K562 (cell line): Measurements from ENCODE around the gene PYGM. TPM values are rescaled to one million over a fixed set of nuclear protein-coding genes. Genes with fewer than 3 reads are reported as not detected.

Experiments
- ATAC-seq: fragments of 200-7000 bp; cut with Tn5 transposase; 3 replicates; pipeline ENCODE4 v1.9.1; 2020; ENCODE audit warnings: moderate library complexity
- BruUV-seq: library from RNA; stranded (reverse); fragments of 400-500 nt; replicated peaks from 2 replicates; lab custom pipeline; 2021; lab: Mats Ljungman, UMichigan
- CTCF ChIA-PET: fragments of 300-600 bp; formaldehyde crosslinking; extraction: SDS; loops from one replicate; lab custom pipeline; 2021; ENCODE audit warnings: low intra/inter-chr PET ratio; lab: Yijun Ruan, JAX
- POLR2A ChIA-PET: fragments of 300-600, 350-650 bp; sonication (Branson Sonifier 250); formaldehyde crosslinking; extraction: SDS; loops from one replicate; lab custom pipeline; 2021; ENCODE audit warnings: antibody characterized with exemption, inconsistent platforms; lab: Yijun Ruan, JAX
- DNase-seq, 4 experiments: peaks; one replicate each; pipeline versions ENCODE4 v3.0.0 to v3.0.0-alpha.2; 2011 to 2018; ENCODE audit warnings: low spot score in 3 of 4, mixed read lengths in 3 of 4; ENCODE audit errors: extremely low read depth in 1 of 4
- FAIRE-seq: peaks from 2 replicates; lab custom pipeline; 2011; peaks lifted over from hg19 to GRCh38; lab: Jason Lieb, UNC
- H2AFZ ChIP-seq: 2 replicates; pipeline ENCODE4 v1.6.0; 2011; ENCODE audit warnings: low read depth, low read length, control low read depth, inconsistent platforms
- H3K27ac ChIP-seq: fragments of 200-600 bp; 3 replicates; pipeline ENCODE4 v1.8.0; 2011; ENCODE audit warnings: low read depth, mild to moderate bottlenecking, control low read depth, inconsistent platforms, low read length, moderate library complexity, mixed read lengths; ENCODE audit errors: extremely low read depth
- H3K27me3 ChIP-seq, 2 experiments: fragments of 300-600 bp in 1 of 2; 2 replicates in 1 of 2; 3 replicates in 1 of 2; pipeline versions ENCODE4 v1.6.0 to v1.8.0; 2011; ENCODE audit warnings: inconsistent platforms in 2 of 2, low read length in 2 of 2, mild to moderate bottlenecking in 1 of 2, mixed read lengths in 1 of 2, moderate library complexity in 1 of 2; ENCODE audit not compliant: control insufficient read depth in 2 of 2, insufficient read depth in 2 of 2
- H3K36me3 ChIP-seq: fragments of 300-600 bp; 3 replicates; pipeline ENCODE4 v1.8.0; 2011; ENCODE audit warnings: mild to moderate bottlenecking, low read length, inconsistent platforms; ENCODE audit not compliant: control insufficient read depth, insufficient read depth
- H3K4me1 ChIP-seq, 2 experiments: fragments of 200-600 bp in 1 of 2; replicated peaks in 1 of 2; 2 replicates in 1 of 2; 3 replicates in 1 of 2; pipeline versions ENCODE4 v1.5.1 to v1.8.0; 2011; ENCODE audit warnings: inconsistent platforms in 2 of 2, low read length in 2 of 2, mild to moderate bottlenecking in 1 of 2, mixed read lengths in 1 of 2, moderate library complexity in 1 of 2; ENCODE audit not compliant: control insufficient read depth in 2 of 2, insufficient read depth in 2 of 2
- H3K4me2 ChIP-seq: 2 replicates; pipeline ENCODE4 v1.6.1; 2011; ENCODE audit warnings: low read length, control low read depth, inconsistent platforms, mixed read lengths; ENCODE audit not compliant: insufficient read depth
- H3K4me3 ChIP-seq: fragments of 200-600 bp; sonication (generic), shearing (Covaris generic); 2 replicates; pipeline ENCODE4 v1.5.1; 2016; ENCODE audit warnings: control low read depth, inconsistent platforms
- H3K79me2 ChIP-seq: fragments of 200-600 bp; 3 replicates; pipeline ENCODE4 v1.8.0; 2011; ENCODE audit warnings: low read length, inconsistent platforms; ENCODE audit not compliant: control insufficient read depth, insufficient read depth
- H3K9ac ChIP-seq, 2 experiments: 2 replicates each; pipeline versions ENCODE4 v1.6.0 to v1.6.1; 2011; ENCODE audit warnings: low read depth in 2 of 2, low read length in 2 of 2, control low read depth in 1 of 2, inconsistent platforms in 1 of 2, mild to moderate bottlenecking in 1 of 2, mixed read lengths in 1 of 2; ENCODE audit not compliant: insufficient read depth in 1 of 2
- H3K9me1 ChIP-seq: one replicate; pipeline ENCODE4 v1.6.0; 2011; ENCODE audit warnings: inconsistent platforms, mild to moderate bottlenecking, low read length, moderate library complexity; ENCODE audit not compliant: control insufficient read depth, insufficient read depth
- H3K9me3 ChIP-seq: replicated peaks from 2 replicates; pipeline ENCODE4 v1.5.1; 2011; ENCODE audit warnings: low read depth, low read length, inconsistent platforms; ENCODE audit not compliant: control insufficient read depth, insufficient read depth
- H4K20me1 ChIP-seq: replicated peaks from 2 replicates; pipeline ENCODE4 v1.6.1; 2011; ENCODE audit warnings: low read length, inconsistent platforms, mixed read lengths; ENCODE audit not compliant: control insufficient read depth, insufficient read depth
- ATF3 ChIP-seq, 2 experiments: fragments of 450-650 bp in 1 of 2; sonication (generic) in 1 of 2; formaldehyde crosslinking in 1 of 2; IDR thresholded peaks in 1 of 2; conservative IDR thresholded peaks in 1 of 2; 2 replicates each; pipeline versions ENCODE4 v1.6.1 to v1.8.1; 2016 to 2023; ENCODE audit warnings: mild to moderate bottlenecking in 2 of 2, moderate library complexity in 2 of 2, inconsistent platforms in 1 of 2, missing genetic modification reagents in 1 of 2
- CHCHD3 ChIP-seq: fragments of 250-450 bp; sonication (Bioruptor Pico); IDR thresholded peaks from 2 replicates; pipeline ENCODE4 v2.1.2; 2022; ENCODE audit warnings: mild to moderate bottlenecking
- SAP30 ChIP-seq: fragments of 200-600 bp; sonication (generic); IDR thresholded peaks from 2 replicates; pipeline ENCODE4 v1.6.1; 2012; ENCODE audit warnings: borderline replicate concordance, low read depth, mild to moderate bottlenecking, moderate library complexity, low read length, control low read depth, inconsistent platforms; ENCODE audit not compliant: insufficient read depth, poor library complexity, severe bottlenecking
- SIX5 ChIP-seq, 2 experiments: IDR thresholded peaks; 2 replicates each; pipeline ENCODE4 v1.6.1; 2011; ENCODE audit warnings: low read length in 2 of 2, borderline replicate concordance in 1 of 2, low read depth in 1 of 2, mild to moderate bottlenecking in 1 of 2, moderate library complexity in 1 of 2; ENCODE audit not compliant: insufficient read depth in 1 of 2
- TAL1 ChIP-seq: fragments of 450-650 bp; IDR thresholded peaks from 2 replicates; pipeline ENCODE4 v1.6.1; 2016; ENCODE audit warnings: mild to moderate bottlenecking
- ZNF668 ChIP-seq: fragments of 250-450 bp; sonication (Bioruptor Pico); IDR thresholded peaks from 2 replicates; pipeline ENCODE4 v1.8.0; 2022; ENCODE audit warnings: mild to moderate bottlenecking, inconsistent platforms
- ZNF780A ChIP-seq: fragments of 250-450 bp; sonication (Bioruptor Pico); IDR thresholded peaks from 2 replicates; pipeline ENCODE4 v1.5.0; 2021; ENCODE audit warnings: mild to moderate bottlenecking
- ZNF830 ChIP-seq: fragments of 250-450 bp; sonication (Bioruptor Pico); IDR thresholded peaks from 2 replicates; pipeline ENCODE4 v1.5.0; 2021; ENCODE audit warnings: mild to moderate bottlenecking
- WGBS: fragments of 100-300 bp; shearing (Covaris generic); methylation state at CpG from one replicate; pipeline ENCODE4 v1.1.6; 2016; ENCODE audit warnings: low coverage, mixed read lengths; ENCODE audit not compliant: insufficient coverage; ENCODE audit errors: missing lambda C conversion rate; 5-methylcytosine and 5-hydroxymethylcytosine counted together
- in situ Hi-C: fragments of 300-500 bp; cut with MboI; formaldehyde crosslinking; loops from 4 replicates; pipeline ENCODE4 v1.15.0; 2018; ENCODE audit warnings: inconsistent platforms, mixed read lengths
- intact Hi-C: fragments of 100-400 bp; cut with micrococcal nuclease; formaldehyde crosslinking; loops from 2 replicates; pipeline ENCODE4 v1.14.2; 2022
- polyA plus RNA-seq, 8 experiments: library from polyadenylated mRNA; depleted of rRNA in 4 of 8; stranded (reverse) in 5 of 8; unstranded in 3 of 8; fragments of >200 nt; fragmentation: Nextera tagmentation in 2 of 8; fragmentation: Illumina TruSeq in 1 of 8; extraction: Ambion mirVana in 2 of 8; extraction: Trizol in 1 of 8; gene quantifications; 2 replicates each; pipeline versions ENCODE4 v1.2.1 to v1.2.3, GENCODE V29; 2011 to 2014; ENCODE audit warnings: inconsistent platforms in 1 of 8, missing spikeins in 1 of 8
- total RNA-seq, 7 experiments: library from RNA; depleted of rRNA in 6 of 7; stranded (reverse); fragments of >200 nt in 6 of 7; fragmentation: Illumina TruSeq in 2 of 7; extraction: Trizol in 2 of 7; gene quantifications; 2 replicates each; pipeline versions ENCODE4 v1.2.1 to v1.2.3, GENCODE V29; 2011 to 2021; ENCODE audit warnings: low replicate concordance in 1 of 7

Gene PYGM
- total and polyA plus RNA-seq, 9 of the 15 experiments (the other 6 are each of a cell fraction or from before 2014, with no cell fraction given), result 0.07 to 1.5 (median 0.68) TPM

GRCh38 chr11:64705501-64705900, 54.3 kb downstream of the PYGM start:
- TF ChIP-seq SIX5 (IDR thresholded peaks at IDR 0.05; ENCODE audit: borderline replicate concordance in 1 of 2, insufficient read depth in 1 of 2, low read depth in 1 of 2, low read length in 2 of 2) (no peak), CHCHD3 (CRISPR knock-in tag) (no peak), ZNF780A (no peak), ZNF668 (CRISPR knock-in tag) (no peak), SAP30 (no peak), ZNF830 (CRISPR knock-in tag) (no peak), TAL1 (no peak), ATF3 (IDR thresholded peaks at IDR 0.05) (no peak), ATF3 (CRISPR knock-in tag; conservative IDR thresholded peaks at IDR 0.05) (no peak)
- Histone ChIP-seq H3K27me3 (peaks cover 2 to 6% of the 10 kb centered on the region in 2 experiments; a peak in 4 of 5 replicates), H3K9me1 (no peaks in the 10 kb centered on the region), H3K9me3 (no peaks in the 10 kb centered on the region), H3K4me3 (no peak overlapping the region), H3K27ac (no peak overlapping the region), H3K4me2 (no peak overlapping the region), H2AFZ (no peak overlapping the region), H3K4me1 (peaks cover 0 to 10% of the 10 kb centered on the region in 2 experiments; a peak in 2 of 5 replicates), H3K79me2 (no peaks in the 10 kb centered on the region), H4K20me1 (no peaks in the 10 kb centered on the region), H3K9ac (no peak overlapping the region), H3K36me3 (no peaks in the 10 kb centered on the region)
- ATAC-seq (no peak), DNase-seq (no peak), FAIRE-seq (no peak)
- intact Hi-C loops, result no loop called here
- WGBS, result 0% methylated on average over 2 of the region's 2 CpGs
- ChIA-PET POLR2A (interaction anchor here (1.6 to 2.1 kb wide), 2 partner anchors 10 to 14 kb away, joined by 7 to 8 read pairs; no protein-coding TSS in a partner anchor), CTCF (no interaction called here)
- no TSS peak for BruUV-seq
- in situ Hi-C loops, result no loop called here
